ENCODE data around the gene TENT4A. TPM values are rescaled to one million over a fixed set of nuclear protein-coding genes. Genes with fewer than 3 reads are reported as not detected.

The TENT4A gene
- total RNA-seq, 1 experiment from 2014 or later, result 29.2 TPM

GRCh38 chr5:6667648-6668047 is 45.6 kb upstream of the TENT4A start:
- peak overlapping the region; percentile 36 for H3K27ac Mint-ChIP-seq
- no peak for DNase-seq (ENCODE audit: low spot score)
- peak; percentile 64 for ATAC-seq

More at GRCh38 chr5:6667648-6668047, 45.6 kb upstream of the TENT4A start:
- TF ChIP-seq NFE2L1 (CRISPR knock-in tag; IDR thresholded peaks at IDR 0.05), result no peak
- TF ChIP-seq ZNF423 (CRISPR knock-in tag; IDR thresholded peaks at IDR 0.05), result no peak
- no peak for TF ChIP-seq MAX (CRISPR knock-in tag; IDR thresholded peaks at IDR 0.05)
- TF ChIP-seq ZNF416 (CRISPR knock-in tag; IDR thresholded peaks at IDR 0.05), result no peak
- TF ChIP-seq GTF2I (CRISPR knock-in tag; conservative IDR thresholded peaks at IDR 0.05), result no peak
- no peak for TF ChIP-seq FOXP1 (CRISPR knock-in tag; IDR thresholded peaks at IDR 0.05; ENCODE audit: borderline replicate concordance)
- TF ChIP-seq FOXJ3 (CRISPR knock-in tag; IDR thresholded peaks at IDR 0.05; ENCODE audit: borderline replicate concordance), result no peak
- no peak for TF ChIP-seq JAZF1 (CRISPR knock-in tag; IDR thresholded peaks at IDR 0.05)
- no peak for TF ChIP-seq ELF4 (CRISPR knock-in tag; IDR thresholded peaks at IDR 0.05; ENCODE audit: low read depth)
- TF ChIP-seq CTCF (IDR thresholded peaks at IDR 0.05), result no peak
- no peak for TF ChIP-seq RORB (CRISPR knock-in tag; IDR thresholded peaks at IDR 0.05)
- TF ChIP-seq STAT6 (CRISPR knock-in tag; conservative IDR thresholded peaks at IDR 0.05; ENCODE audit: low read depth), result no peak
- no peak for TF ChIP-seq IRF2 (CRISPR knock-in tag; IDR thresholded peaks at IDR 0.05; ENCODE audit: borderline replicate concordance, low read depth)
- TF ChIP-seq ZNF121 (CRISPR knock-in tag; IDR thresholded peaks at IDR 0.05), result no peak
- no peak for TF ChIP-seq ZNF671 (CRISPR knock-in tag; IDR thresholded peaks at IDR 0.05)
- TF ChIP-seq NR2C2 (CRISPR knock-in tag; IDR thresholded peaks at IDR 0.05), result no peak
- no peak for TF ChIP-seq KAT7 (CRISPR knock-in tag; IDR thresholded peaks at IDR 0.05; ENCODE audit: borderline replicate concordance)
- no peak for TF ChIP-seq PRRX2 (CRISPR knock-in tag; IDR thresholded peaks at IDR 0.05)
- no peak for TF ChIP-seq ARID4B (CRISPR knock-in tag; IDR thresholded peaks at IDR 0.05; ENCODE audit: borderline replicate concordance)
- TF ChIP-seq ZNF281 (CRISPR knock-in tag; IDR thresholded peaks at IDR 0.05), result no peak
- Mint-ChIP-seq H3K36me3 (peaks cover 24% of the 10 kb centered on the region), H3K27me3 (ENCODE audit: low read depth) (no peaks in the 10 kb centered on the region), H3K9me3 (peaks cover under 1% of the 10 kb centered on the region; the same call in 1 of the 2 replicates), H3K4me3 (no peak overlapping the region), H3K4me1 (peaks cover 30% of the 10 kb centered on the region)
- ChIA-PET POLR2A (interaction anchor here (0.9 kb wide), 1 partner anchor 14 kb away, joined by 3 read pairs; no protein-coding TSS in a partner anchor), CTCF (interaction anchor here (1.5 kb wide), 1 partner anchor 98 kb away, joined by 3 read pairs; no protein-coding TSS in a partner anchor)

Data from WTC11 (cell line).